ENCODE results near the gene ZNF354B.
"Not testable (repeated sequence)": the region's sequence is repeated elsewhere in the genome, so short reads cannot be mapped to it uniquely, and the experiment has no call there.

The ZNF354B gene

DNA sequence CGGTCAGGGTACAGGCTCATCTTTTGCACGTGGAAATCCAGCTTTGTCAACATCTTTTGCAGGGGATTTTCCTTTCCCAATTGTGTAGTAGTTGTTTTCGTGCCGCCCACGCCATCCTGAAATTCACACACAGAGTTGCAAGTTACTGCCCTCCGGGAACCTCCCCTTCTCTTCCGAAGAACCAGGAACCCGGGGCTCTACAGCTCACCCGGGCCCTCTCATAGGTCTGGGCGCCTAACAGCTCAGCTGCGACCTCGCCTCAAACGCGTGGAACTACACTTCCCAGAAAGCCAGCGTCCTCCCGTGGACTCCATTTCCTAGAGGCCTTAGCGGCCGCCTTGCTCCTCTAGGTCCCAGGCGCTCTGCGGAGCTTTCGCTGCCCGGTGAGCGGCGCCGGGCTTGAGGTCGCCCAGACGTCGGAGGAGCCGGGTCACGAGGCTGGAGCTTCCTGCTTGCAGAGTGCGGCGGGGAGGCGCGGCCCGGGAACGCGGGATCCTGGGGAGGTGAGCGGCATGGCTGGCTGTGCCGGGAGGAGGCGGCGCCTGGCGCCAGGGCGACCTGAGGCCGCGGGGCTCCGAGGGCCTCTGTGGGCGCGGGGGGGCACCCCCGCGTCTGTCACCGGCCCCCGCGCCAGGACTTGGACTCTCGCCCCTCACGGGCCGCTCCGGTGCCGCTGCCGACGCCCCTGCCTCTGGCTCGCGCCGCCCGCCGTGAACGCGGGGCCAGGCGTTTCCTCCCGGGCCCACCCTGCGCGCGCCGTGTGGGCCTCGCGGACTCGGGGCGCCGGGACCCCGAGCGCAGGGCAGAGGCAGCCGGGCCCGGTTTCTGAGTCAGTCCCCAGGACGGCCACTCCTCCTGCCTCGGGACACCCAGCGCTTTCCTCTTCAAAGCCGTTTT lies at the start of gene ZNF354B:
Gene ZNF354B (plus strand): TSS at position 329 of the 897 bp plus-strand sequence. CDS start 1,095 bp downstream, outside the sequence.
- DNase-seq = peak; percentile 71 to 91

DNA sequence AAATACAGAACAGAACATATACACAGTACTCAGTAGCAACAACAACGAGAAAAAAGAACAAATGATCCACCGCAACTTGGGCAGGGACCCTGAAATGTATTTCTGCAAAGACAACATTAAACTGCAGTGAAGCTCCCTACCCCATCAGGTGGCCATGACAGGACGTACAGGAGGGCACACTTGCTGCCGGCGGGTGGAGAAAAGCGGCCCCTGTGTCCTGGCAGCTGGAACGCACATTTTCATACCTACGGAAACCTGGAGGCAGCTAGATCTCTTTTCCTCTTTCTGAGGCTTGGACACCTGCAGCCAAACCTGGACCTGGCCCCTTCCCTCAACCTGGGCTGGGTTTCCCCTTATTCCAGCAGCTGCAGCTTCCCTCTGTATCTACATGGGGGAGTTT lies 42.2 kb upstream of the ZNF354B start:
- DNase-seq = no peak

DNA sequence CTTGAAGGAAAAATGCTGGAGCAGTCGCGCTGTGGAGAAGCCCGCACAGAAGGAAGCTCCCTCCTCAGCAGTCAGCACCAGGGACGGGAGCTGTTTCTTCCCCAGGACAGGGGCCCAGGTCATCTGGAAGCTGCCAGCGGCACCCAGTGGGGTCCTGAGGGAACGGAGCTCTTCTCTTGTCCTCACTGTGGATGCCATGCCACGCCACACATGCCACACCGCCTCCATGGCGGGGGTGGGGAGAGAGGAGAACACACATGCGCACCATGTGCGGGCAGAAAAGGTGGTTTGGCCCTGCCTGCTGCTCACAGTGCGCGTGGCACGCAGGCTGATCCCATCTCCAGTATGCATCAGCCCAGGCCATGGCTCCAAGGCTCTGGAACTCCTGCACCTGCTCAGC lies 41.7 kb upstream of the ZNF354B start:
- no peak for DNase-seq

GRCh38 chr5:178820001-178820400 lies 39.8 kb upstream of the ZNF354B start:
- no peak for DNase-seq

- DNase-seq = no peak
Observed at GRCh38 chr5:178825444-178825843, 34.3 kb upstream of the ZNF354B start.

GRCh38 chr5:178826216-178826615 lies 33.5 kb upstream of the ZNF354B start:
- DNase-seq = no peak

GRCh38 chr5:178827636-178828035 lies 32.1 kb upstream of the ZNF354B start:
- no peak for DNase-seq

DNA sequence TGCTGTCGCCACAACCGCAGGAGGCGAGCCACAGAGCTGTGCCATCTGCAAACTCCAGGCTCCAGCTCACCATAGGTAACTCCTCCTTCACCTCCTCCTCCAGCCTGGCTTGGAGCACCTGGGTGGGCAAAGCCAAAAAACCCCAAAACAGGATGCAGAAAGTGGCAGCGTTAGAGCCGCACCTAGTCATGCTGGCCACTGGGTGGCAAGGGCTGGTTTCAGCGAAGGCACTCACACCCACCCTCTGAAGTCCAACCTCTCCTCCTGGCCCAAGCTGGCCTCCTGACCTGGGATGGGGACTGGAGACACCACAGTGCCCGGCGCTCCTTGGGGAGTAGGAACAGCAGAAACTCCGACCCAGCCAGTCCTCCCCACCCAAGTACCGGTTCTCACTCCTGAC lies 28.7 kb upstream of the ZNF354B start:
- no peak for DNase-seq

DNA sequence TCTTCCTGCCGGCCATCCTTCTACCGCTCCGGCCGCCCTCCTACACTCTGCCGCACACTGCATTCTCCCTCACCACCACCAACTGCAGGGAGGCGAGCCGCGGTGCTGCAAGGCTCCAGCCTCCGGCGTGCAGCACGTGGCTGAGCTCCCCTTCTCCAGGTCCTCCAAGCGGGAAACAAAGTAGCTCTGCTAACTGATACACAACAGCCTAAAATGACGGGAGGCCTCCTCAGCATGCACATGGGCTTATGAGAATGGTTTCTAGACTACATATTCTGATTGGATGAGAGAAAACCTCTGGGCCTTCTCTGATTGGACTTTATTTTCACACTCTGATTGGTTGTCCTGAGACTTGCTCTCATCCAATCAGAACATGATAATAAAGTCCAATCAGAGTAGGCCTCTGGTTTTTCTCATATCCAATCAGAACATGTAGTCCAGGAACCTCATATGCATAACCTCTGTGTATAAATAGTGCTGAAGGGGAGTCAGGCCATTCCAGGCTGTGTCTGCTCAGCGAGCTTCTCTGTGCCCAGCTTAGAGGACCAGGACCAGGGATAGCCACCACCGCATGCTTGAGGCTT lies 27.0 kb upstream of the ZNF354B start:
- no peak for DNase-seq

GRCh38 chr5:178836628-178837027 lies 23.1 kb upstream of the ZNF354B start:
- DNase-seq = no peak

DNA sequence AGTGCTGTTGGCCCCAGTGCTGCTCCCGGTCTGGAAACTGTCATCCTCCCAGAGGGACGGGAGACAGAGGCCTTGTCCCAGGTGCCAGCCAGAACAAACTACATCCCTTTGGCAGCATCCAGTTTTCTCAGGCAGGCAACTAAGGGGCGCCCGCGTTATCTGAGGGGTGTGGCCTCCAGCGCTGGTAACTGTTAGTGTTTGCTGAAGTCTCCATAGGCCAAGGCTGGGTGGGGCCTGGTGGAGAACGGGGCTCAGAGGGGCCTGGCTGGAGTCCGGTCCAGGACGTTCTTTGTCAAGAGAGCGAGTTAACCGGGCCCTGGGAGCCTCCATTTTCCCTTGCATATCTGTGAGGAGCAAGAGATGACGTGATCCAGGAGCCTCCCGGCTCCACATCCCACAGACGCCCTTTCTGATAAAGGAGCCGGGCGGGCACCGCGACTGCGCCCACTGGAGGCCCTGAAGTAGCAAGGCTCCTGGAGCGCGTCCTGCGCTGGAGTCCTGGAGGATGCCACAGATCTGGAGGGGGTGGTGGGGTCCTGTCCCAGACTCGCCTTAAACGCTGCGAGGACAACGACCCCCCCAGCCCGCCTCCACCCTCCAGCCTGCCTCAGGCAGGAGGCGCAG lies 20.9 kb upstream of the ZNF354B start:
- not testable (repeated sequence) for DNase-seq

DNA sequence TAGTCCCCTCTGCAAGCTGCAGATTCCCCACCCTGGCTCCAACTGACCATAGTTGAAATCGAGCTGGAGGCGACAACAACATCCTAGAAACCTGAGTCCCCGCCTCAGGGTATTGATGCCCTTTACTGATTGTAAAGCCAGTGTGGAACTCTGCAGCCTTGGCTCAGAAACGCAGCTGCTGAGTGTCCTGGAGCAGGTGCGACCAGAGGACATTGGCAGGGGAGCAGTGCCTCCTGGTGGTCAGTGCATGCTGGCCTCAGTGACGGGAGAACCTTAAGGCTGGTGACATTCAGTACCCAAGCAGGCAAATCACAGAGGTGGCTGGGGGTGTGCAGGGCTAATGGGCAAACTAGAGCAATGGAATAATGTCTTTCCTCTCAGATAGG lies 20.4 kb upstream of the ZNF354B start:
- DNase-seq = peak in 1 of 2 experiments; percentile 14

DNA sequence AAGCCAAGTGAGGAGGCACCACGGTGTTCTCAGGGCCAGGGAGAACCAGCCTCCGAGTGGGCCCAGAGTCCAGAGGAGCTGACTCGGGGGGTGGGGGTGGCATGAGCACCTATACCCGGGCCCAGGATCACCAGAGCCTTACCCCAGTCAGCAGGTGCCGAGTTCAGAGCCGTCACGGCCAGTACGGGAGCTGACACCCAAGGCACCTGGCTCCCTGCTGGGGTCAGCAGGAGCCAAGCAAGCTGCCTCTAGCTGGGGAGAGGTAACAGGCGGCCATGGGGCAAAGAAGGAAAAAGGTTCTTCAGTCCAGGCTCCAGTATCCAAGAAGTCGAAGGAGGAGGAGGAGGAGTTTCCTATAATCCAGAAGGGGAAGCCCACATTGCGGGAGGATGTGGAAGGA lies 19.4 kb upstream of the ZNF354B start:
- DNase-seq = not testable (repeated sequence)

DNA sequence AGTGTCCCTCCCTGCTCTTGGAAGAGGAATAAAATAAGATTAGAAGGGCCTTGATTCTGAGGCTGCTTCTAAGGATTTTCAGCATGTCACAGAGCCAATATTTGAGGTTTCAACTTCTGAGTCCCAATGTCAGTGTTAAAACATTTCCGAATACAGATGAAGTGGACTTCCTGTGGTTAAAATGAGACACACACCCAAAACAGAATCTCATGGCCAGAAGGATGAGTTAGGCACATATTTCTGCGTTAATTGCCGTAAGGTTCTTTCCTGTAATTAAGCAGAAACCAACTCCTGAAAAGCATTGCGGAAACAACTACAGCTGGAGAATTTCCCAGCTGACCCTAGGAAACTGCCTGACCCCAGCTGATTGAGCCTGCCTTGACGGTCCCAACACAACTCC lies 10.4 kb upstream of the ZNF354B start:
- no peak for DNase-seq

- no peak for DNase-seq
Observed at GRCh38 chr5:178851951-178852350, 7.8 kb upstream of the ZNF354B start.

- no peak for DNase-seq
Observed at GRCh38 chr5:178854284-178854683, 5.5 kb upstream of the ZNF354B start.

- not testable (repeated sequence) for DNase-seq
Observed at GRCh38 chr5:178860615-178861014, 862 bp downstream of the ZNF354B start.

DNA sequence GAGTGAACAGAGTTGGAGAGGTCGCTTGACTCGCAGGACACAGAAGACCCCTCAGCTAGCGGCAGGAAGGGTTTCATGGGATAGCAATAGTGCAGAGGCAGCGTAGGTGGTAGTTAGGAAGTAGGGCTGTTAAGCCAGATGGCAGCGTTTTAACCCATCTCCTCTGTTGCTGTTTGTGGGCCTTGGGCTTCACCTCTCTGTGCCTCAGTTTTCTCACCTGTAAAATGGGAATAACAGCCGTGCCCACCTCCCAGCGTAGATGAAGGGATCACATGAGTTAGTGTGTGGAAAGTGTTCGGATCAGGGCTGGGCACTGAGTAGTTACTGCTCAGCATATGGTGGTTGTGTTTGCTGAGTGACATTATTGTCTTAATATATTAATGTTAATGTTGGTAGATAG lies 1.9 kb downstream of the ZNF354B start:
- DNase-seq = no peak

- DNase-seq = no peak
Observed at GRCh38 chr5:178866946-178867345, 7.2 kb downstream of the ZNF354B start.

GRCh38 chr5:178869577-178869976 lies 9.8 kb downstream of the ZNF354B start:
- no peak for DNase-seq

DNA sequence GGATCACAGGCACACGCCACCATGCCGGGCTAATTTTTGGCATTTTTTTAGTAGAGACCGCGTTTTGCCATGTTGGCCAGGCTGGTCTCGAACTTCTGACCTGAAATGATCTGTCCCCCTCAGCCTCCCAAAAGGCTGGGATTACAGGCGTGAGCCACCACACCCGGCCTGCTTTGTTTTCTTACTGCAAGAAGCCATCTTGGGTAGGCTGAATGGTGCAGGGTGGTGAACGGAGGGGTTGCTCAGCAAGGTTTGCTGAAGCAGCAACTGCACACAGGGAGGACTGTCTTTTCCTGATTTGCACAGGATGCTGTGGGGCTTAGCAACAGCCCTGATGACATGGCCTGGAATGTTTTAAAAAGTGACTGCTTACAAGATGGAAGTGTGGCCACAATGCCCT lies 10.7 kb downstream of the ZNF354B start:
- DNase-seq = no peak

GRCh38 chr5:178872302-178872701 lies 12.5 kb downstream of the ZNF354B start:
- no peak for DNase-seq

GRCh38 chr5:178883115-178883694 lies 23.5 kb downstream of the ZNF354B start:
- DNase-seq = not testable (repeated sequence)
